SK-N-SH (cell line): ENCODE measurements around the gene DAB1. TPM values are rescaled to one million over a fixed set of nuclear protein-coding genes. Genes with fewer than 3 reads are reported as not detected.

Experiments
- CTCF ChIA-PET: fragments of 300-600, 350-600 bp; formaldehyde crosslinking; extraction: SDS; loops from one replicate; lab custom pipeline; 2021; lab: Yijun Ruan, JAX
- POLR2A ChIA-PET: fragments of 350-600 bp; sonication (Branson Sonifier 250); formaldehyde crosslinking; extraction: SDS; loops from one replicate; lab custom pipeline; 2020; ENCODE audit warnings: antibody characterized with exemption, inconsistent platforms; lab: Yijun Ruan, JAX
- DNase-seq: peaks from one replicate; pipeline ENCODE4 v3.0.0; 2012
- H2AFZ ChIP-seq: fragments of 200-600 bp; sonication (generic); 2 replicates; pipeline ENCODE4 v1.8.1; 2016; ENCODE audit warnings: antibody characterized with exemption, mild to moderate bottlenecking, low read depth
- H3F3A ChIP-seq: fragments of 200-600 bp; sonication (generic); replicated peaks from 2 replicates; pipeline ENCODE3; 2016; ENCODE audit warnings: antibody characterized with exemption, mild to moderate bottlenecking; ENCODE audit not compliant: insufficient read depth
- H3K27ac ChIP-seq, 2 experiments: fragments of 200-500 bp in 1 of 2; fragments of 200-600 bp in 1 of 2; sonication (Bioruptor generic) in 1 of 2; sonication (generic), shearing (Covaris generic) in 1 of 2; 2 replicates each; pipeline versions ENCODE4 v1.5.1 to v1.6.1; 2014 to 2016; ENCODE audit warnings: low read depth in 2 of 2, inconsistent platforms in 1 of 2, low read length in 1 of 2, mild to moderate bottlenecking in 1 of 2, mixed read lengths in 1 of 2
- H3K27me3 ChIP-seq: fragments of 200-600 bp; sonication (generic), shearing (Covaris generic); 2 replicates; pipeline ENCODE4 v1.6.1; 2016; ENCODE audit warnings: mixed run types; ENCODE audit not compliant: insufficient read depth
- H3K36me3 ChIP-seq, 2 experiments: fragments of 200-500 bp in 1 of 2; fragments of 200-600 bp in 1 of 2; sonication (Bioruptor generic) in 1 of 2; sonication (generic) in 1 of 2; replicated peaks in 1 of 2; 2 replicates each; pipeline versions ENCODE3 to v1.5.1; 2014 to 2016; ENCODE audit warnings: low read length in 1 of 2, mild to moderate bottlenecking in 1 of 2; ENCODE audit not compliant: insufficient read depth in 2 of 2, control insufficient read depth in 1 of 2
- H3K4me1 ChIP-seq, 2 experiments: fragments of 200-500 bp in 1 of 2; fragments of 200-600 bp in 1 of 2; sonication (Bioruptor generic) in 1 of 2; sonication (generic), shearing (Covaris generic) in 1 of 2; 2 replicates each; pipeline versions ENCODE4 v1.5.1 to v1.6.1; 2014 to 2016; ENCODE audit warnings: low read depth in 1 of 2, low read length in 1 of 2, mixed run types in 1 of 2; ENCODE audit not compliant: insufficient read depth in 2 of 2, control insufficient read depth in 1 of 2
- H3K4me2 ChIP-seq: fragments of 200-600 bp; sonication (generic), shearing (Covaris generic); 2 replicates; pipeline ENCODE4 v1.6.1; 2017; ENCODE audit warnings: mixed run types
- H3K4me3 ChIP-seq, 2 experiments: fragments of 200-500 bp in 1 of 2; fragments of 200-600 bp in 1 of 2; sonication (Bioruptor generic) in 1 of 2; sonication (generic), shearing (Covaris generic) in 1 of 2; 2 replicates each; pipeline versions ENCODE4 v1.5.1 to v1.8.1; 2014 to 2016; ENCODE audit warnings: low read depth in 2 of 2, inconsistent platforms in 1 of 2, low read length in 1 of 2, mild to moderate bottlenecking in 1 of 2, mixed read lengths in 1 of 2, moderate library complexity in 1 of 2
- H3K79me2 ChIP-seq: fragments of 200-600 bp; sonication (generic); 2 replicates; pipeline ENCODE4 v1.8.1; 2017; ENCODE audit warnings: mild to moderate bottlenecking; ENCODE audit not compliant: insufficient read depth
- H3K9ac ChIP-seq: fragments of 200-600 bp; sonication (generic); 2 replicates; pipeline ENCODE4 v1.6.1; 2017; ENCODE audit warnings: mixed run types
- H3K9me2 ChIP-seq: fragments of 200-600 bp; sonication (generic); 2 replicates; pipeline ENCODE4 v1.6.1; 2017; ENCODE audit warnings: mixed run types
- H3K9me3 ChIP-seq: fragments of 200-600 bp; sonication (generic); 2 replicates; pipeline ENCODE4 v1.6.1; 2017; ENCODE audit warnings: mixed run types, mild to moderate bottlenecking, moderate library complexity
- H4K20me1 ChIP-seq: fragments of 200-600 bp; sonication (generic); 2 replicates; pipeline ENCODE4 v1.6.1; 2017; ENCODE audit warnings: mild to moderate bottlenecking, mixed run types; ENCODE audit not compliant: insufficient read depth
- CHD2 ChIP-seq: fragments of 150-350 bp; IDR thresholded peaks from 2 replicates; pipeline ENCODE4 v1.6.1; 2018; ENCODE audit warnings: low read length; ENCODE audit not compliant: partially characterized antibody
- GATA2 ChIP-seq: sonication (generic); formaldehyde crosslinking; IDR thresholded peaks from 2 replicates; pipeline ENCODE4 v1.5.0; 2020; ENCODE audit warnings: mild to moderate bottlenecking, missing genetic modification reagents
- MAX ChIP-seq: IDR thresholded peaks from 2 replicates; pipeline ENCODE4 v1.4.0; 2012; ENCODE audit warnings: low read depth
- NFIC ChIP-seq: IDR thresholded peaks from 2 replicates; pipeline ENCODE4 v1.4.0; 2012; ENCODE audit warnings: borderline replicate concordance
- RAD21 ChIP-seq: IDR thresholded peaks from 2 replicates; pipeline ENCODE4 v1.6.1; 2012; ENCODE audit warnings: mild to moderate bottlenecking, low read length
- RCOR1 ChIP-seq: fragments of 150-350 bp; IDR thresholded peaks from 2 replicates; pipeline ENCODE4 v1.6.1; 2017; ENCODE audit warnings: antibody characterized with exemption, low read length
- REST ChIP-seq: IDR thresholded peaks from 2 replicates; pipeline ENCODE4 v1.6.1; 2012; ENCODE audit warnings: mild to moderate bottlenecking, low read depth, low read length, moderate library complexity
- TEAD4 ChIP-seq: IDR thresholded peaks from 2 replicates; pipeline ENCODE4 v1.4.0; 2012; ENCODE audit warnings: mild to moderate bottlenecking, borderline replicate concordance; ENCODE audit not compliant: insufficient read depth
- ZBTB33 ChIP-seq: IDR thresholded peaks from 2 replicates; pipeline ENCODE4 v1.4.0; 2012; ENCODE audit warnings: low read depth, borderline replicate concordance
- WGBS: methylation state at CpG from one replicate; pipeline ENCODE4 v1.1.6; 2017; ENCODE audit warnings: low lambda C conversion rate; 5-methylcytosine and 5-hydroxymethylcytosine counted together
- polyA plus RNA-seq, 3 experiments: library from polyadenylated mRNA; depleted of rRNA; stranded (reverse); fragments of >200 nt; gene quantifications; 2 replicates each; pipeline ENCODE4 v1.2.3, GENCODE V29; 2012

The DAB1 gene
- polyA plus RNA-seq, 1 of the 3 experiments (the other 2 are of a cell fraction) = 2.9 TPM

GRCh38 chr1:57172040-57172439 lies 251.8 kb downstream of the DAB1 start:
- DNase-seq = no peak
- no peak for TF ChIP-seq NFIC
- TF ChIP-seq, all 33 proteins: peak for 0
- Histone ChIP-seq H2AFZ (no peak overlapping the region), H3K4me2 (no peak overlapping the region), H3K4me3 (no peak overlapping the region), H3K9me3 (no peaks in the 10 kb centered on the region), H3K27ac (no peak overlapping the region), H3K9ac (no peak overlapping the region), H3K79me2 (no peaks in the 10 kb centered on the region), H3K27me3 (no peaks in the 10 kb centered on the region), H4K20me1 (no peaks in the 10 kb centered on the region), H3K36me3 (no peaks in the 10 kb centered on the region), H3K9me2 (no peaks in the 10 kb centered on the region), H3F3A (no peaks in the 10 kb centered on the region), H3K4me1 (no peaks in the 10 kb centered on the region)
- ChIA-PET CTCF (no interaction called here), POLR2A (no interaction called here)
- 62% methylated on average over 1 of the region's 1 CpG for WGBS

- no peaks in the 10 kb centered on the region; a peak in 1 of 4 replicates for H3K4me1 ChIP-seq
- DNase-seq = no peak
- H4K20me1 ChIP-seq = no peaks in the 10 kb centered on the region
- H3K79me2 ChIP-seq = no peaks in the 10 kb centered on the region
- H3K4me2 ChIP-seq = no peak overlapping the region
- TF ChIP-seq MAX (no peak), ZBTB33 (no peak), GATA2 (CRISPR knock-in tag) (no peak), RAD21 (no peak), REST (no peak), CHD2 (no peak), TEAD4 (no peak), NFIC (no peak), RCOR1 (no peak)
- 76% methylated on average over 2 of the region's 2 CpGs for WGBS
- ChIA-PET CTCF (no interaction called here), POLR2A (no interaction called here)
- no peaks in the 10 kb centered on the region for H3F3A ChIP-seq
- no peak overlapping the region for H3K4me3 ChIP-seq
- H3K36me3 ChIP-seq = no peaks in the 10 kb centered on the region
- H3K9ac ChIP-seq = no peak overlapping the region
- no peaks in the 10 kb centered on the region for H3K27me3 ChIP-seq
- no peak overlapping the region for H2AFZ ChIP-seq
- no peaks in the 10 kb centered on the region for H3K9me3 ChIP-seq
- no peak overlapping the region for H3K27ac ChIP-seq
- no peaks in the 10 kb centered on the region for H3K9me2 ChIP-seq
These were observed 255.9 kb downstream of the DAB1 start for GRCh38 chr1:57167997-57168396.
